ENCODE data around the gene SPO11. TPM values are rescaled to one million over a fixed set of nuclear protein-coding genes. Genes with fewer than 3 reads are reported as not detected.

SPO11 gene
- total and polyA plus RNA-seq, 2 of the 13 experiments (the other 11 are each of a cell fraction or from before 2014, with no cell fraction given): not detected

DNA sequence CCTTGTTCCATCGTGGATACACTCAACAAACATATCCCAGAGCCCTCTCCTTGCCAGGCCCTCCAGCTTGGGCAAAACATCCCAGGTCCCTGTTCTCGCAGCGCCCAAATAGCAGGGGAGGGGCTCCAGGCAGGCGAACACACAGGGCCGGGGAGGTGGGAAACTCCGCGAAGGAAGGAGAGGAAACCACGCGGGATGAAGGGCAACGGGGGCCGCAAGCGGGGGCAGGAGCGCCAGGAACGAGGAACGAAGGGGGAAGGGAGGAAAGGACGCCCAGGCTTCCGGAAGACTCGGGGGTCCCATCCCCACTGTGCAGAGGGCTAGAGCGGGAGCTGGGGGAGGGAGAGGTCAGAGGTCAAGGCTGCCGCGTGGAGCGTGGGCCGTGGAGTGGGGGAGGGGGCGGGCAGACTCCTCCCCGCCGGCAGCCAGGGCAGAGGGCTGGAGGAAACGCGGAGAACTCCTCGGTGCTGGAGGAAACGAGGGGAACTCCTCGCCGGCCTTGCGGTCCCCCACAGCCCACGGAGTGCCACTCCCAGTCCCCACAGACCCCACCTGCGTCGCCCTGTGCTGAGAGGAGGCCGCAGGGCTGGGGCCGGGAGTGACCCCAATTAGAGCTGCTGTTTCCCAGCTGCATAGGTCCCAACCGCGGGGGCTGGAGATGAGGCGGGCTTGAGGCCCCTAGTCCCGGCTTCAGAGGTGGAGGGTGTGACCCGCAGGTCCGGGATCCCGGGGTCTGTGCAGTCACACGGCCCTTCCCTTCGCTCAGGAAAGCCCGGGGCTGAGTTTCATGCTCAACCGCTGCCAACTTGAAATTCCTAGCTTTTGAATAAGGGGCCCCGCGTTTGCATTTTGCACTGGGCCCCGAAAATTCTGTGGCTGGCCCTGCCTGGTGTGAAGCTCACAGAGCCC lies 60.3 kb downstream of the SPO11 start (continued):
- TF ChIP-seq ZBTB38 (CRISPR knock-in tag; IDR thresholded peaks at IDR 0.05): peak; percentile 35; the same call in 1 of the 2 replicates
- TF ChIP-seq AHR (CRISPR knock-in tag; IDR thresholded peaks at IDR 0.05): peak; percentile 46; the same call in 1 of the 2 replicates
- TF ChIP-seq PRPF4 (IDR thresholded peaks at IDR 0.05; ENCODE audit: low read depth, low read length, poor library complexity, severe bottlenecking): peak; percentile 59
- TF ChIP-seq, protein P1, sequence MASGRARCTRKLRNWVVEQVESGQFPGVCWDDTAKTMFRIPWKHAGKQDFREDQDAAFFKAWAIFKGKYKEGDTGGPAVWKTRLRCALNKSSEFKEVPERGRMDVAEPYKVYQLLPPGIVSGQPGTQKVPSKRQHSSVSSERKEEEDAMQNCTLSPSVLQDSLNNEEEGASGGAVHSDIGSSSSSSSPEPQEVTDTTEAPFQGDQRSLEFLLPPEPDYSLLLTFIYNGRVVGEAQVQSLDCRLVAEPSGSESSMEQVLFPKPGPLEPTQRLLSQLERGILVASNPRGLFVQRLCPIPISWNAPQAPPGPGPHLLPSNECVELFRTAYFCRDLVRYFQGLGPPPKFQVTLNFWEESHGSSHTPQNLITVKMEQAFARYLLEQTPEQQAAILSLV (CRISPR knock-in tag; IDR thresholded peaks at IDR 0.05; ENCODE audit: borderline replicate concordance): 0 out of 2 replicates have a peak, but pooled peaks have one; percentile 28
- TF ChIP-seq ARID4A (CRISPR knock-in tag; IDR thresholded peaks at IDR 0.05; ENCODE audit: borderline replicate concordance): no peak; the same call in 1 of the 2 replicates
- TF ChIP-seq GATAD1 (CRISPR knock-in tag; IDR thresholded peaks at IDR 0.05): no peak
- TF ChIP-seq ZZZ3 (CRISPR knock-in tag; IDR thresholded peaks at IDR 0.05; ENCODE audit: borderline replicate concordance): 0 out of 2 replicates have a peak, but pooled peaks have one; percentile 9
- TF ChIP-seq HNRNPK (IDR thresholded peaks at IDR 0.05; ENCODE audit: low read depth, low read length, poor library complexity, severe bottlenecking): peak; percentile 37
- TF ChIP-seq ZNF75D (CRISPR knock-in tag; IDR thresholded peaks at IDR 0.05; ENCODE audit: borderline replicate concordance): peak; percentile 77; the same call in 1 of the 2 replicates
- peak; percentile 1; the same call in 1 of the 2 replicates for TF ChIP-seq TAF1 (CRISPR knock-in tag; IDR thresholded peaks at IDR 0.05)
- no peak for TF ChIP-seq ZBTB37 (CRISPR knock-in tag; IDR thresholded peaks at IDR 0.05)
- peak; percentile 66 for TF ChIP-seq ZFX (CRISPR knock-in tag; IDR thresholded peaks at IDR 0.05; ENCODE audit: low read depth)
- TF ChIP-seq ZSCAN12 (CRISPR knock-in tag; IDR thresholded peaks at IDR 0.05): no peak
- TF ChIP-seq NBN (conservative IDR thresholded peaks at IDR 0.05): no peak
- TF ChIP-seq ZNF543 (CRISPR knock-in tag; IDR thresholded peaks at IDR 0.05): 0 out of 2 replicates have a peak, but pooled peaks have one; percentile 1
- TF ChIP-seq ARID2 (CRISPR knock-in tag; IDR thresholded peaks at IDR 0.05; ENCODE audit: borderline replicate concordance): no peak
- TF ChIP-seq, protein P2, sequence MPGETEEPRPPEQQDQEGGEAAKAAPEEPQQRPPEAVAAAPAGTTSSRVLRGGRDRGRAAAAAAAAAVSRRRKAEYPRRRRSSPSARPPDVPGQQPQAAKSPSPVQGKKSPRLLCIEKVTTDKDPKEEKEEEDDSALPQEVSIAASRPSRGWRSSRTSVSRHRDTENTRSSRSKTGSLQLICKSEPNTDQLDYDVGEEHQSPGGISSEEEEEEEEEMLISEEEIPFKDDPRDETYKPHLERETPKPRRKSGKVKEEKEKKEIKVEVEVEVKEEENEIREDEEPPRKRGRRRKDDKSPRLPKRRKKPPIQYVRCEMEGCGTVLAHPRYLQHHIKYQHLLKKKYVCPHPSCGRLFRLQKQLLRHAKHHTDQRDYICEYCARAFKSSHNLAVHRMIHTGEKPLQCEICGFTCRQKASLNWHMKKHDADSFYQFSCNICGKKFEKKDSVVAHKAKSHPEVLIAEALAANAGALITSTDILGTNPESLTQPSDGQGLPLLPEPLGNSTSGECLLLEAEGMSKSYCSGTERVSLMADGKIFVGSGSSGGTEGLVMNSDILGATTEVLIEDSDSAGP (CRISPR knock-in tag; IDR thresholded peaks at IDR 0.05; ENCODE audit: borderline replicate concordance): peak; percentile 59
- TF ChIP-seq HNRNPL (IDR thresholded peaks at IDR 0.05; ENCODE audit: low read depth, low read length): 0 out of 2 replicates have a peak, but pooled peaks have one; percentile 64
- TF ChIP-seq MTF1 (CRISPR knock-in tag; IDR thresholded peaks at IDR 0.05): no peak
